Hematopoietic multipotent progenitor cell (in vitro differentiated cells): ENCODE data around the gene STIM1. TPM values are rescaled to one million over a fixed set of nuclear protein-coding genes. Genes with fewer than 3 reads are reported as not detected.

Source experiments
- DNase-seq, 3 donors: peaks; one replicate each; pipeline ENCODE4 v3.0.0-alpha.2; 2011 to 2015; ENCODE audit warnings: low read depth in 2 of 3, low spot score in 2 of 3
- total RNA-seq: library from RNA; depleted of rRNA; stranded (reverse); fragments of >200 nt; gene quantifications from one replicate; pipeline ENCODE4 v1.2.3, GENCODE V29; 2012

Gene STIM1
- total RNA-seq, 1 donor: 80.2 TPM

GRCh38 chr11:4059424-4059823 lies 204.0 kb downstream of the STIM1 start:
- DNase-seq: no peak

- DNase-seq: no peak
Measured at GRCh38 chr11:4060182-4060923, 204.9 kb downstream of the STIM1 start.

- no peak for DNase-seq
Measured at GRCh38 chr11:4061700-4062099, 206.2 kb downstream of the STIM1 start.

- no peak for DNase-seq
Measured at GRCh38 chr11:4063348-4063747, 207.9 kb downstream of the STIM1 start.

GRCh38 chr11:4064278-4064955 lies 209.0 kb downstream of the STIM1 start:
- no peak for DNase-seq

GRCh38 chr11:4065086-4065485 lies 209.6 kb downstream of the STIM1 start:
- DNase-seq: no peak

- DNase-seq: no peak
Measured at GRCh38 chr11:4065601-4066377, 210.3 kb downstream of the STIM1 start.

- DNase-seq: peak in 1 of 3 donors; percentile 55
Measured at GRCh38 chr11:4066910-4067309, 211.4 kb downstream of the STIM1 start.

- DNase-seq: peak in 1 of 3 donors; percentile 73
Measured at GRCh38 chr11:4068962-4069361, 213.5 kb downstream of the STIM1 start.

- no peak for DNase-seq
Measured at GRCh38 chr11:4071325-4071724, 215.9 kb downstream of the STIM1 start.

- DNase-seq: no peak
Measured at GRCh38 chr11:4071914-4072313, 216.4 kb downstream of the STIM1 start.

GRCh38 chr11:4072668-4073285 lies 217.3 kb downstream of the STIM1 start:
- peak; percentile 44 to 82 (median 70) for DNase-seq

GRCh38 chr11:4074266-4074665 lies 218.8 kb downstream of the STIM1 start:
- DNase-seq: no peak

GRCh38 chr11:4076774-4077173 lies 221.3 kb downstream of the STIM1 start:
- DNase-seq: no peak

GRCh38 chr11:4083198-4083597 lies 227.7 kb downstream of the STIM1 start:
- no peak for DNase-seq

- no peak for DNase-seq
Measured at GRCh38 chr11:4084406-4085125, 229.1 kb downstream of the STIM1 start.

- no peak for DNase-seq
Measured at GRCh38 chr11:4085575-4085974, 230.1 kb downstream of the STIM1 start.

GRCh38 chr11:4086575-4087353 lies 231.3 kb downstream of the STIM1 start:
- DNase-seq: peak in 1 of 3 donors; percentile 33

GRCh38 chr11:4087551-4087950 lies 232.1 kb downstream of the STIM1 start:
- no peak for DNase-seq

- DNase-seq: peak in 1 of 3 donors; percentile 22
Measured at GRCh38 chr11:4090258-4090657, 234.8 kb downstream of the STIM1 start.
